Astrocyte (in vitro differentiated cells and primary cell): ENCODE results near the gene CYGB. TPM values are rescaled to one million over a fixed set of nuclear protein-coding genes. Genes with fewer than 3 reads are reported as not detected.

Experiments
- DNase-seq: peaks from one replicate; pipeline ENCODE4 v3.0.0-alpha.2; 2010; ENCODE audit warnings: low read depth
- FAIRE-seq: peaks from 2 replicates; lab custom pipeline; 2011; peaks lifted over from hg19 to GRCh38; lab: Jason Lieb, UNC
- H2AFZ ChIP-seq: 2 replicates; pipeline ENCODE4 v1.6.0; 2012; ENCODE audit warnings: low read depth, low read length, inconsistent platforms
- H3K27ac ChIP-seq: 2 replicates; pipeline ENCODE4 v1.5.1; 2011; ENCODE audit warnings: low read depth, low read length, inconsistent platforms
- H3K27me3 ChIP-seq: 2 replicates; pipeline ENCODE4 v1.6.0; 2011; ENCODE audit warnings: low read length, inconsistent platforms; ENCODE audit not compliant: insufficient read depth
- H3K36me3 ChIP-seq: 2 replicates; pipeline ENCODE4 v1.5.1; 2011; ENCODE audit warnings: low read length, inconsistent platforms; ENCODE audit not compliant: insufficient read depth
- H3K4me1 ChIP-seq: 2 replicates; pipeline ENCODE4 v1.5.1; 2011; ENCODE audit warnings: low read length, inconsistent platforms; ENCODE audit not compliant: insufficient read depth
- H3K4me2 ChIP-seq: 2 replicates; pipeline ENCODE4 v1.6.0; 2012; ENCODE audit warnings: low read length, inconsistent platforms
- H3K4me3 ChIP-seq: 2 replicates; pipeline ENCODE4 v1.5.1; 2011; ENCODE audit warnings: low read depth, mild to moderate bottlenecking, low read length, inconsistent platforms; ENCODE audit not compliant: insufficient read depth
- H3K79me2 ChIP-seq: 2 replicates; pipeline ENCODE4 v1.6.0; 2012; ENCODE audit warnings: mild to moderate bottlenecking, low read length, inconsistent platforms; ENCODE audit not compliant: insufficient read depth
- H3K9ac ChIP-seq: 2 replicates; pipeline ENCODE4 v1.6.0; 2012; ENCODE audit warnings: mild to moderate bottlenecking, low read length, inconsistent platforms
- H3K9me3 ChIP-seq: 2 replicates; pipeline ENCODE4 v1.5.1; 2012; ENCODE audit warnings: low read depth, mild to moderate bottlenecking, low read length, inconsistent platforms; ENCODE audit not compliant: insufficient read depth
- H4K20me1 ChIP-seq: 2 replicates; pipeline ENCODE4 v1.6.0; 2012; ENCODE audit warnings: low read length, inconsistent platforms; ENCODE audit not compliant: insufficient read depth
- H3K27ac Mint-ChIP-seq: one replicate; pipeline ENCODE4 v1.8.0; 2021; ENCODE audit warnings: mild to moderate bottlenecking, mixed read lengths; ENCODE audit not compliant: unreplicated experiment
- H3K27me3 Mint-ChIP-seq: one replicate; pipeline ENCODE4 v1.8.0; 2021; ENCODE audit warnings: low read depth, mixed read lengths; ENCODE audit not compliant: unreplicated experiment
- H3K36me3 Mint-ChIP-seq: one replicate; pipeline ENCODE4 v1.8.0; 2021; ENCODE audit warnings: low read depth, mixed read lengths; ENCODE audit not compliant: unreplicated experiment
- H3K4me1 Mint-ChIP-seq: one replicate; pipeline ENCODE4 v1.8.0; 2021; ENCODE audit warnings: low read depth, mixed read lengths; ENCODE audit not compliant: unreplicated experiment
- H3K4me3 Mint-ChIP-seq: one replicate; pipeline ENCODE4 v1.8.0; 2021; ENCODE audit warnings: mild to moderate bottlenecking, moderate library complexity, mixed read lengths; ENCODE audit not compliant: unreplicated experiment
- H3K9me3 Mint-ChIP-seq: one replicate; pipeline ENCODE4 v1.8.0; 2021; ENCODE audit warnings: mild to moderate bottlenecking, mixed read lengths; ENCODE audit not compliant: unreplicated experiment
- EZH2 ChIP-seq: IDR thresholded peaks from 2 replicates; pipeline ENCODE4 v1.6.1; 2012; ENCODE audit warnings: mild to moderate bottlenecking, low read length, inconsistent platforms; ENCODE audit not compliant: insufficient read depth
- total RNA-seq: library from RNA; stranded (reverse); gene quantifications from 2 replicates; pipeline ENCODE4 v1.2.1, GENCODE V29; 2021
- TF ChIP-seq, protein P1 (sequence below): IDR thresholded peaks from 2 replicates; pipeline ENCODE4 v1.5.1; 2011; ENCODE audit warnings: low read depth, mild to moderate bottlenecking, inconsistent platforms, low read length, moderate library complexity; ENCODE audit not compliant: insufficient read depth

CYGB gene
- total RNA-seq, 1 donor from 2014 or later: 29.2 TPM

DNA sequence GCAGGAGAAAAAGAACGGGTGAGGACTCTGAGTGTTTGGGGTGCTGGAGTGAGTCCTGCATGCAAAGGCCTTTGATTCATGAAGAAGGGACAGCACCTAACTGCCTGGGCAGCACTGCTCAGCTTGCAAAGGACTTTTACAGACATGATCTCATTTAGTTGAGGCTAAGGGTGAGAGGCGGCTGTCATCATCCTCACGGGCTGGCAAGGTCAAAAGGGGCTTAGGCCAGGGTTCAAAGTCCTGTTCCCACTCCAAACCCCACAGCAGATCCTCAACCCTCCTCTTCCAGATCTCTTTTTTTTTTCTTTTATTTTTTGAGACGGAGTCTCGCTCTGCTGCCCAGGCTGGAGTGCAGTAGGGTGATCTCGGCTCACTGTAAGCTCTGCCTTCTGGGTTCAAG lies 41.0 kb downstream of the CYGB start:
- Histone ChIP-seq H3K27me3 (no peaks in the 10 kb centered on the region), H3K4me2 (no peak overlapping the region), H3K9me3 (no peaks in the 10 kb centered on the region), H2AFZ (no peak overlapping the region), H4K20me1 (peaks cover 24% of the 10 kb centered on the region), H3K9ac (no peak overlapping the region), H3K36me3 (no peaks in the 10 kb centered on the region), H3K4me1 (peaks cover 53% of the 10 kb centered on the region), H3K27ac (no peak overlapping the region), H3K4me3 (no peak overlapping the region), H3K79me2 (peaks cover 39% of the 10 kb centered on the region)
- TF ChIP-seq EZH2: no peak
- TF ChIP-seq, protein P1, sequence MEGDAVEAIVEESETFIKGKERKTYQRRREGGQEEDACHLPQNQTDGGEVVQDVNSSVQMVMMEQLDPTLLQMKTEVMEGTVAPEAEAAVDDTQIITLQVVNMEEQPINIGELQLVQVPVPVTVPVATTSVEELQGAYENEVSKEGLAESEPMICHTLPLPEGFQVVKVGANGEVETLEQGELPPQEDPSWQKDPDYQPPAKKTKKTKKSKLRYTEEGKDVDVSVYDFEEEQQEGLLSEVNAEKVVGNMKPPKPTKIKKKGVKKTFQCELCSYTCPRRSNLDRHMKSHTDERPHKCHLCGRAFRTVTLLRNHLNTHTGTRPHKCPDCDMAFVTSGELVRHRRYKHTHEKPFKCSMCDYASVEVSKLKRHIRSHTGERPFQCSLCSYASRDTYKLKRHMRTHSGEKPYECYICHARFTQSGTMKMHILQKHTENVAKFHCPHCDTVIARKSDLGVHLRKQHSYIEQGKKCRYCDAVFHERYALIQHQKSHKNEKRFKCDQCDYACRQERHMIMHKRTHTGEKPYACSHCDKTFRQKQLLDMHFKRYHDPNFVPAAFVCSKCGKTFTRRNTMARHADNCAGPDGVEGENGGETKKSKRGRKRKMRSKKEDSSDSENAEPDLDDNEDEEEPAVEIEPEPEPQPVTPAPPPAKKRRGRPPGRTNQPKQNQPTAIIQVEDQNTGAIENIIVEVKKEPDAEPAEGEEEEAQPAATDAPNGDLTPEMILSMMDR: no peak
- DNase-seq (no peak), FAIRE-seq (no peak)
- Mint-ChIP-seq H3K9me3 (no peaks in the 10 kb centered on the region), H3K36me3 (peaks cover 4% of the 10 kb centered on the region), H3K27me3 (no peaks in the 10 kb centered on the region), H3K4me1 (peaks cover 31% of the 10 kb centered on the region), H3K4me3 (no peak overlapping the region), H3K27ac (no peak overlapping the region)

DNA sequence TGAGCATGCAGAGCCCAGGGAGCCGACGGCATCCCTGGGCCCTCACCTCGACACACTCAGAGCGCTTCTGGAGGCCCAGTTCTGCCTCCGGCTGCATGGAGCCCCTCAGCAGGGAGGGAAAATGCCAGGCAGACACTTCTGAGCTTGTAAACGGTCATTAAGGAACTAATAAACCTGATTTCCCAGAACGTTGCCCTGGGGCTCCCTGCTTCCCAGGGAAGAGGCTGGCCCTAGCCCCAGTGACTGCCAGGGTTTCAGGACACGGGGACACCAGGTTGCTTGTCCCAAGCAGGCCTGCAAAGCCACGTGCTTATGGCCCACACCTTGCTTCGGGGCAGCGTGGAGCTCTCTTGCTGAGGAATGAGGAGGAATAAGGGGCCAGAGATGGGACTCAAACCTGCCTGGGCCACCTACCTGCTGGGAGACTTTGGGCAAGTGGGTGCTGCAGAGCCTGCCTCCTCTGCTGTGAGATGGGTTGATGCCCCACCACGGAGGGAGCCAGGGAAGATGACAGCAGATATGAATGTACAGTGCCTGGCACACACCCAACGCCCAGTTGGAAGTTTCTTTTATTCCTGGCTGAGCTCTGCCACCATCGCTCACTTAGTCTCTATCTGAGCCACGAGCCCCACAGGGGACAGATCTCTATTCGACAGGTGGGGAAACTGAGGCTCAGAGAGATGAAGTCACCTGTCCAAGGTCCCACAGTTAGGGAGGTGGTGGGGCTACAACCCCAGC lies 41.7 kb downstream of the CYGB start:
- H3K4me2 ChIP-seq: no peak overlapping the region
- peaks cover 24% of the 10 kb centered on the region for H4K20me1 ChIP-seq
- Mint-ChIP-seq H3K9me3 (no peaks in the 10 kb centered on the region), H3K4me1 (peaks cover 31% of the 10 kb centered on the region), H3K27ac (no peak overlapping the region), H3K4me3 (no peak overlapping the region), H3K27me3 (no peaks in the 10 kb centered on the region), H3K36me3 (peaks cover 4% of the 10 kb centered on the region)
- FAIRE-seq (no peak), DNase-seq (no peak)
- H2AFZ ChIP-seq: no peak overlapping the region
- H3K4me1 ChIP-seq: peaks cover 51% of the 10 kb centered on the region
- no peak overlapping the region for H3K9ac ChIP-seq
- H3K4me3 ChIP-seq: no peak overlapping the region
- TF ChIP-seq, protein P1: no peak
- TF ChIP-seq EZH2: no peak
- peaks cover 36% of the 10 kb centered on the region for H3K79me2 ChIP-seq
- no peak overlapping the region for H3K27ac ChIP-seq
- no peaks in the 10 kb centered on the region for H3K27me3 ChIP-seq
- H3K9me3 ChIP-seq: no peaks in the 10 kb centered on the region
- H3K36me3 ChIP-seq: no peaks in the 10 kb centered on the region
